ENCODE results near the gene FBXO22.
"Not testable (repeated sequence)": the region's sequence is repeated elsewhere in the genome, so short reads cannot be mapped to it uniquely, and the experiment has no call there.

Gene FBXO22

DNA sequence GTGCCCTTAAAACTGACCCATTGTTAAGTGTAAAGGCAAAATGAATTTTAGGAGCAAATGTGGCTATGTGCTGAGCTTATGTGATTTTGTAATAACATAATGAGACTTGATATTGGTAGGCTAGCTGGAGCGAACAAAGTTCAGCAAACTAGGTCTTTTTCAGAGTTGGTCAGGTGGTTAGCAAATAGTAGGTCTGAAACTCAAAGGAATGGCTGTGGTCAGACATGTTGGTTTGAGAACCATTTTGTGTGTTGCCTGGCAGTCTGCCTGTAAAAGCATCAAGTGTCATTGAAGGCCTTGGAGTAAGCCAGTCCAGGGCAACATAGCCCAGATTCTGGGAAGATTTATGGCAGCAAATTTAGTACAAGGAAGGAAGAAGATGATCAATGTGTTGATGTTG is 16.4 kb downstream of the FBXO22 start:
- DNase-seq (ENCODE audit: low read depth, low spot score): peak; percentile 88

DNA sequence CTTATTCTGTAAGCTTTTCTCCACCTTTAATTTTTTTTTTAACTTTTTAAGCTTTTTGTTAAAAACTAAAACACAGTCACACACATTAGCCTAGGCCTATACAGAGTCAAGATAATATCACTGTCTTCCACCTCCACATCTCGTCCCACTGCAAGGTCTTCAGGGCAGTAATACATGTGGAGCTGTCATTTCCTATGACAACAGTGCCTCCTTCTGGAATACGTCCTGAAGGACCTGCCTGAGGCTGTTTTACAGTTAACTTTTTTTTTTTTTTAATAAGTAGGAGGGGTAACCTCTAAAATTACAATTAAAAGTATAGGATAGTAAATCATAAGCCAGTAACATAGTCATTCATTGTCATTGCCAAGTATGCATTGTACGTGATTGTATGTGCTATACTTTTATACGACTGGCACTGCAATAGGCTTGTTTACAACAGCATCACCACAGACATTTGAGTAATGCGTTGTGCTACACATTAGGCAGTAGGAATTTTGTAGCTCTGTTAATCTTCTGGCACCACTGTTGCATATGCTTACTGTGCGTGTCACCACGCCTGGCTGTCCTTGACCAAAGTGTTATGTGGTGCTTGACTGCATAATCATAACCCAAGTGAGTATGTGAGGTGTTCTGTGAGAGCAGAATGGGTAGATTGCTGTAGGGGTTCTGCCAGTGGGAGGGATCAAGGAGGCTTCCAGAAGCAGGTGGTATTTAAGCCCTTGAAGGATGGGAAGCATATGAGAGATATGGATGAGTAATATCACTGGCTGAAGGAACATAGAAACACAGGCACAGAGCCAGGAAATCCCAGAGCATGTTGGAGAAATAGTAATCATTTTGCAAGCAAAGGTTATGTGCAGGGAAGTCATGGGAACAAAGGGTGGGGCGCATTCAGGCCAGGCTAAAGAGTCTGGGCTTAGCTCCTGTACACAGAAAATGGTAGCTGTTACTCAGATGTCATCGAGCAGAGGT is 18.3 kb downstream of the FBXO22 start:
- DNase-seq (ENCODE audit: low read depth, low spot score): peak; percentile 85

DNA sequence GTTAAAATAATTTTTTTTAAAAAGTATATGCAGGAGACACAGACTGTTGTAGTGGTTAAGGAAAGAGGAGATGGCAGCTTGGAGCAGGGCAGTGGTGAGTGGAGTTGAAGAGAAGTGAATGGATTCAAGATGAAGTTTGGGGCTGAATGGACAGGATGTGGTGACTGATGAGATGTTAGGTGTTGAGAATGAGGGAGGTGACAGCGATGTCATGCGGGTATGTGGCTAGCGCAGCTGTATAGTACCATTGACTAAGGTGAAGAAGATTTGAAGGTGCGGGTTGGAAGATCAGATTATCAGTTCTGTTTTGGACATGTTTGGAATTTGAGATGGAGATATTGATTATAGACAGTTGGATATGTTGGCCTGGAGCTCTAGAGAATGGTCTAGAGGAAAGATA is 20.1 kb downstream of the FBXO22 start:
- no peak for DNase-seq (ENCODE audit: low read depth, low spot score)

DNA sequence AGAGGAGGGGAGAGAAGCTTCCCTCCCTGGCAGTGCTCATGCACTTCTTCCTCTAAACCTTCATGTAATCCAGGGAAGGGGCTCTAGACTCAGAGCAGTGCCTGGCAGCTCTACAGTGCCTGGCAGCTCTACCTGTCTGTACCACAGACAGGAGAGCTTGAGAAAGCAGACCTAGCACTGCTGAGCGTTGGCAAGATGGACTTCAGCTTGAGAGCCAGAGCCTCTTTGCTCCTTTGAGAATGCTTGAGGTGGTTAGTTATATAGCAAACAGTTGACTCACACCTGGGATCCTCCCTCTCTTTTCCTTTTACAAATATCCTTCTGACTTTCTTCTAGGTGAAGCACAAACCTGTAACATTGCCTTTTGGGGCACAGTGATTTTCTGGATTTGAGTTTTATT is 20.9 kb downstream of the FBXO22 start:
- no peak for DNase-seq (ENCODE audit: low read depth, low spot score)

DNA sequence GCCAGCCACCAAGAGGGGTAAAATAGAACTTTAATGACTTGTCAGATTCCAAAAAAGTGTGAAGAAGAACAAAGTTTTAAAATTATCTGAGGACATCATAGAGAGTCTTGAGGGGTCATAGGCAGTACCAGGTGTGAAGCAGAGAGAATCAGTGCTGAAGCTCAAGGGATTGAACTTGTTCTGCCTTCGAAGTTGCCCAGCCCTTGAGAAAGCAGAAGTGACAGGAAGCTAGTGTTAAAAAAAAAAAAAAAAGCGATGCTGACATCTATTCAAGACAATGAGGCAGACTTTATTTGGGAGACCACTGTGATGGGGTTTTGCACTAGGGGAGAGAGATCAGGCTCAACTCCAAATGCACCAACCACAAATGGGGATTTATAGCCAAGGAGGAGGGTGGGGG is 21.8 kb downstream of the FBXO22 start:
- no peak for DNase-seq (ENCODE audit: low read depth, low spot score)

DNA sequence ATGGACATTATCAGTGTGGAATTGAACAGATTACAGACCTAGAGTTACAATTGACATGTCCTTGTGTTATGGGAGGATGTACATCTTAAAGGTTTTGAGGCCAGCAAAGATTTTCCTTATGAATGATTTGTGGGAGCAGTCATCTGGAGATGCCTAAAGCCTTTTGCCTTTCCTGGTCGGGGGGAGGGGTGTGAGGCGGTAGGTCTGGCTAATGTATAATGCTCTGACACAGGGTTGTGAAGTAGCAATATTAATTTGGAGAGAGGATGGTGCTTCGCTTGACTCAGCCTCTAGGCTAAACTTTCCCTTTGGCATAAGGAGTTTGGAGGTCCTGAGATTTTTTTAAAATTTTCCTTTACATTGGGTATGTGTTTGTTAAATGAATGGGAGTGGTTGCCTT is 23.3 kb downstream of the FBXO22 start:
- DNase-seq (ENCODE audit: low read depth, low spot score): no peak

DNA sequence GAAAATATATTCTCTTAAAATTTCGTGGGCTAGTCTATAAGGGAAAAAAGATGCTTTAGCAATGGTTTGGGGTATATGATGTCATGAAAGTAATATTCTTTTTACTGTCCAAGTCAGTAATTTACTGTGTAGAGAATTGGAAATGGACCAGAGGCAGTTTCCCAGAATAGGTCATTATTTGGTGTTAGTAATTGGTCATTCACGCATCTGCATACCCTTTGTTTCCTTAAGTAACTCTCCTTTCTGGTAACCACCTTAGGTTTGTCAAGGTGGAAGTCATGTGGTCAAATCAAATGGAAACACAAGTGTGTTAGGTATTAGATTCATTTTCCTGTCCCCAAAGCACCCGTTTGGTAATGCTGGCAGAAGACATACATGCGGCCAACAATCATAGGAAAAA is 23.9 kb downstream of the FBXO22 start:
- DNase-seq (ENCODE audit: low read depth, low spot score): peak; percentile 67

DNA sequence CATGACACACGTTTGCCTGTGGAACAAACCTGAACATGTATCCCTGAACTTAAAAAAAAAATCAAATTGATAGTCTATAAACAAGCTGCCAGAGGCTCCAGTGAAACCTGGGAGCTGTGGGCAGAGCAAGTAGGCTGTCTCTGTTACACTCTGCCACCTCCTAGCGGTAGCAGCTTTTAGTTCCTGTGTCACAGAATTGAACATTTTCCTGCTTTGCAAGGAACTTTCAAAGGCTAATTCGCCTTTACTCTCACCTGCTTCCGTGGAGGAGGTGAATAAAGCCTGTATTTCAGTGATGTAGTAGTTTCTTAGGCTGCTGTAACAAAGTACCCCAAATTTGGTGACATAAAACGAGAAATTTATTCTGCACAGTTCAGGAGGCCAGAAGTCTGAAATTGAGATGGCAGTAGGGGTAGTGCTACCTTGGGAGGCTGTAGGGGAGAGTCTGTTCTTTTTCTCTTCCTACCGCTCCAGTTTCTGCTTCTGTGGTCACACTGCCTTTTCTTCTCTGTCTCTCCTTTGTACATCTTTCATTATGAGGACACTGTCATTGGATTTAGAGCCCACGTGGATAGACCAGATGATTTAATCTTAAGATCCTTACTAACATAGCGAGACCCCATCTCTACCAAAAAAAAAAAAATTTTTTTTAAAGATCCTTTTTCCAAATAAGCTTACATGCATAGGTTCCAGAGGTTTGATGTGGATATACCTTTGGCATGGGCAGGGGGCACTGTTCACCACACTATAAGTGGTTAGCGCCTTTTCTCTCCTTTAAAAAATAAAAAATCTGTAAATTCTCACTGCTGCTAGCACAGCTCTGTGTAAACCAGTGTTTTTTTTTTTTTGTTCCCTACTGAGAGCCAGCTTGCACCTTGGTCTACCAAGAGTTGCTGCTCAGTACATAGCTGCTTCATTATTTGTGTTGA is 25.3 kb downstream of the FBXO22 start:
- peak; percentile 47 for DNase-seq (ENCODE audit: low read depth, low spot score)

DNA sequence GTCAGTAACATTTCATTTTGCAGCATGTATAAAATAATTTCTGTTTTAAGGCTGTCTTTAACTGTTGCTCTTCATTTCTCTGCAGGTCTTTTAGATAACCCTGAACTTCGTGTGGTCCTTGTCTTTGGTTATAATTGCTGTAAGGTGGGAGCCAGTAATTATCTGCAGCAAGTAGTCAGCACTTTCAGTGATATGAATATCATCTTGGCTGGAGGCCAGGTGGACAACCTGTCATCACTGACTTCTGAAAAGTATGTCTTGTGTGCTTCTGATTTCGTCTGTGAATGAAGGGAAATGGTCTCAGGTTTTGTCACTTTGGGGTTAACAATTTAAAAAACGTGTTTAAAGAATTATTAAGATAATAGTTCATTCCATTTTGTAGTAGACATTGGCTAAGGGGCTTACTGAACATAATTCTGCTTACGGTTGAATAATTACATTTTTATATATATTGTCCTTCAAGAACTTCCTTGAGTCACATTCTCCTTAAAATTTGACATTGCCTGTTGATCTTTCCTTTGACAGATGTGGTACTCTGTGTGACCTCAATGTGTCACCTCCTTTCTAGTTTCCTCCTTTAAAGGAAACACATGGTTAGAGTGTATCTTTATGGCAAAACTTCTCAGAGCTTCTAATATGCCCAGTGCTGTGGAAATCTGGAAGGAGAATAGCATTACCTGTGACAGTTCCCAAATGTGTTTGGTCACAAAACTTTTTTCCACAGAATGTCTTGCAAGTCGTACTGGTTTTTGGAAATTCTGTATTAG is 26.3 kb downstream of the FBXO22 start:
- DNase-seq (ENCODE audit: low read depth, low spot score): no peak

DNA sequence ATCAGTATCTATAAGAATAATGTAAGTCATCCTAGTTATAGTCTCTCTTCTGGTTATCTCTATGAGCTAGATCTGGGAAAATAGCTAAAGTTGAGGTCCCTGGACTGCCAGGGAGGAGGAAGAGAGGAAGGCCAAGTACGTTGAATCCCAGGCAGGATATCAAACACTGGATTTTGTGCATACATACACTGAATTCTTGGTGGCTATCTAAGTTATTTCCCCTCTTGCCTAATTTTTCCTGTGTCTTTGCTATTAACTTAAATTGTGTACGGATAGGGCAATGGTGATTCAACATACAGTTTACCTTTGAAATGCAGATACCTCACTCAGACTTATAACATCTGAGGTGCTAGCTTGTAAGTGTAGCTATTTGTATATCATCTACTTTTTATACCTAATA is 27.2 kb downstream of the FBXO22 start:
- no peak for DNase-seq (ENCODE audit: low read depth, low spot score)

DNA sequence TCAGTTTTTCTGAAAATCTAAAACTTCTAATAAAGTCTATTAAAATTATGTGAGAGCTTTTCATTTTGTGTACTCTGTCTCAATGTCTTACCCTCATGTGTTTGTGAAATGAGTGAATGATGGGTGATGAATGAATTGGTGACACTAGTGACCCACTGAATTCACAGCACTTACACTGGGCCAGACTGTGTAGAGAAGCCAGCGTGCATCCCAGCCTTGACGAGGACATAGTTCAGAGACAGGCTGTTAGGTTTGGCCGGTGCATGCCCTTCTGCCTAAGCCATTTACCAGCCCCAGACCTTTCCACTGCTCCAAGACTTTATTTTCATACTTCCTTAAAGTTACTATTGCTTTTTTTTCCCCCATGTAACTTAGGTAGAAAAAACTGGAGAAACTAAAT is 38.8 kb downstream of the FBXO22 start:
- DNase-seq (ENCODE audit: low read depth, low spot score): no peak

DNA sequence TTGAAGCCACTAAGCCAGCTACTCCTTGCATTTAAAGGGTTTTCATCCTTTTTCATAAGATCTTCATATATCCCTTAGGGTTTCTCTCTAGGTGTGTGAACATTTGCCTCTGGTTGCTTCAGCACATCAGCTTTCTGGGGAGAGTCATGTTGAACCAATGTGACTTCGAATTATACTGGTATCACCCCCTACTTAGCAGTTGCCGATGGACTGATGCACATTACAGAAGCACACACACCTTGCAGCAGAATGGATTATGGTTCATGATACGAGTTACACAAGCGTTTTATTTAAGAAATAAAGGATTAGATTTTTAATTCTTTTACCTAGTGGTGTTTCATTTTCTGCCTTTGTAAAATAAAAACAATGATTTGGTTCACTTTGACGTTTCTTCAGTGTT is 39.6 kb downstream of the FBXO22 start:
- no peak for DNase-seq (ENCODE audit: low read depth, low spot score)

DNA sequence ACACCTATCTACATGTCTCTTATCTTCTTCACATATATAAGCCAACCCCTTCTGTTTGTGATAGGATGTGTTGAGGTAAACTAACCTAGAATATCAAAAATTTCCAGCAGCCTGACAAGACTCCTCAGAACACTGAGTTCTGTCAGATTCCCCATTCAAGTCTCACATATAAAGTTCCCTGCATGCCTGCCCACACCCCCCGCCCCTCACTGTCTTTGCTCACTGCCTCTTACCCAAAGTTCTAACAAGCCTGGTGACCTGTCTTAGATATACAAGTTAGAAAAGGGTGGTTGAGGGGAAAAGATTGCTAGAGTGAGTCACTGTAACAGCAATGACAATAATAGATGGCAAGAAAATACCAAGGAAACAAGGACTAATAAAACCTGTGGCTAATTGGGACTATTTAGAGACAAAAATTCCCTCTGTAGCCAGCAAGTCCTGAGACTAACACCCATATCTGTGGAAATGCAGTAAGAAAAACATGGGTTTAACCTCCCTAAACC is 40.1 kb downstream of the FBXO22 start:
- DNase-seq (ENCODE audit: low read depth, low spot score): peak; percentile 46

DNA sequence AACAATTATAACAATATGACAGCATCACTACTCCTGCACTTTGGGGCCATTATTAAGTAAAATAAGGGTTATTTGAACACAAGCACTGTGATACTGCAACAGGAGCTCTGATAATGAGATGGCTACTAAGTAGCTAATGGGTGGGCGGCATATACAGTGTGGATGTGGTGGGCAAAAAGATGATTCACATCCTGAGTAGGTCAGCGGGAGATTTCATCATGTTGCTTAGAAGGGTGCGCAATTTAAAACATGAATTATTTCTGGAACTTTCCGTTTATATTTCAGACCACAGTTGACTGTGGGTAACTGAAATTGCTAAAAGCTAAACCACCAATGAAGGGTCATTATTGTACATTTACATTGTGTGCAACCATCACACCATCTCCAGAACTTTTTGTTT is 42.3 kb downstream of the FBXO22 start:
- DNase-seq (ENCODE audit: low read depth, low spot score): no peak

DNA sequence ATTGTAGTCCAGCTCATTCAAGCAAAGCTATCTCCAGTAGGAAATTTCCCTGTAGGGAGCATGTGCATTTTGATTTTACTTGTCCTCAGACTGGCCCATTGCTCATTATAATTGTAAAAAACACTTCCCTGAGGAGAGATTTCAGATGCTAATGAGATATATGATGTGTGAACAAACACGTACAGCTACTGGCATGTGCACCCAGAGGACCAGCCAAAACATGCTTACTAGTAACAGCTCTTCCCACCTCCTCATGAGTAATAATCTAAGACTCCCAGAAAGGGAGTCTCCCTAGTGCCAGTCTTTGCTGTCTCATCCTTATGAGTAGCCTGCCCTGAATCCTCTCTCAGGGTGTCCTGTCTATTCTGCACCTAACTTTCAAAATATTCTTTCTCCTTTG is 43.4 kb downstream of the FBXO22 start:
- DNase-seq (ENCODE audit: low read depth, low spot score): peak; percentile 68

DNA sequence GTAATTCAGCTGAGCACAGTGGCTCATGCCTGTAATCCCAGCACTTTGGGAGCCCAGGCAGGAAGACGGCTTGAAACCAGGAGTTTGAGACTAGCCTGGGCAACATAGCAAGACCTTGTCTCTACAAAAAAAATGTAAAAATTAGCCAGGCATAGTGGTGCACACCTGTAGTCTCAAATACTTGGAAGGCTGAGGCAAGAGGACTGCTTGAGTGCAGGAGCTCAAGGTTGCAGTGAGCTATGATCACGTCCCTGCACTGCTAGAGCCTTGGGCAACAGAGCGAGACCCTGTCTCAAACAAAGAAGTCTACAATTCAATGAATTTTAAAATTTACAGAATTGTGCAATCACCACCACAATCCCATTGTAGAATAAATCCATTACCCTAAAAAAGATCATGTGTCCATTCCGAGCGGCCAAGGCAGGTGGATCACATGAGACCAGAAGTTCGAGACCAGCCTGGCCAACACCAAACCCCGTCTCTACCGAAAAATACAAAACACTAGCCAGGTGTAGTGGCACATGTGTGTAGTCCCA is 45.2 kb downstream of the FBXO22 start:
- DNase-seq (ENCODE audit: low read depth, low spot score): no peak

DNA sequence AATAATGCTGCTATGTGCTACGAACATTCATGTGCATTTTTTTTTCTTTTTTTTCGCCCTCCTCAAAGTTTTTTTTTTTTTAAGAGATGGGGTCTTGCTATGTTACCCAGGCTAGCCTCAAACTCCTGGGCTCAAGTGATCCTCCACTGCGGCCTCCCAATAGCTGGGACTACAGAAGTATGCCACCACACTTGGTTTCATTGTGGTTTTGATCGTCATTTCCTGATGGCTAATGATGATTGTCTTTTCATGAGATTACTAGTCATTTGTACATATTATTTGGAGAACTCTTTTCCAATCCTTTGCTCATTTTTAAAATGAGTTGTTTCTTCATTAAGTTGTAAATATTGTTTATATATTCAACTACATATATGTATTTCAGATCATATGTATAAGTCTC is 48.8 kb downstream of the FBXO22 start:
- no peak for DNase-seq (ENCODE audit: low read depth, low spot score)

DNA sequence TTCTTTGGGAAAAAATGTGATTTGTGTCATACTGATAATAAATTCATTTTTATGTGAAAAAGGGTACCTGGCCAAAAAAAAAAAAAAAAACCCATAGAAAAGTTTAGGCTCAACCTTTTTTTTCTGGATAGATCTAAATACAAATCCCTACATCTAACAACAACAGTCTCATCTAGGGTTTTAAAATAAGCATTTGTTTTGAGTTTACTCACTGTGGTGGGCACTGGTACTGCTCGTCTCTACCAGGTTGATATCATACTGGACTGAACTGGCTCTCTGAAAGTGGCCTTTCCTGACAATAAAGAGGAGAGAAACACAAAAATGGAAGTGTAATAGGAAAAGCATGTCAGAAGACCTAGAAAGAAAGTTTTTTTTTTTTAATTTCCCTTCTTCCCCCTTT is 52.0 kb downstream of the FBXO22 start:
- no peak for DNase-seq (ENCODE audit: low read depth, low spot score)

DNA sequence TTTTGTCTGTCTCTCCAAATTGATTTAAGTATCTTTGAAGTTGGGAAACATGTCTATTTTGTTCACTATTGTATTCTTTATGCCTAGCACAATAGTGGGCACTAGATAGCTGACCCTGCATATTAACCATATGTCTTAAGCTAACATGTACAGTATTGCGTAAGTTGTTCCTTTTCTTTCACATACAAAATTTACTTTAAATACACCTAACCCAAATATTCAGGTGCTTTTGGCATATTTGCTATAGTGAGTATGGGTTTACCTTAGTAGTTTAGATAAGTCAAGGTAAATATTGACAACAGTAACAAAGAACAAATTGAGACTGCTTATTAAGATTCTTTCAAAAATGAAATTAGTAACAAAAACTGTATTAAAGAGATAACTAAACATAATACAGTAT is 57.7 kb downstream of the FBXO22 start:
- no peak for DNase-seq (ENCODE audit: low read depth, low spot score)

DNA sequence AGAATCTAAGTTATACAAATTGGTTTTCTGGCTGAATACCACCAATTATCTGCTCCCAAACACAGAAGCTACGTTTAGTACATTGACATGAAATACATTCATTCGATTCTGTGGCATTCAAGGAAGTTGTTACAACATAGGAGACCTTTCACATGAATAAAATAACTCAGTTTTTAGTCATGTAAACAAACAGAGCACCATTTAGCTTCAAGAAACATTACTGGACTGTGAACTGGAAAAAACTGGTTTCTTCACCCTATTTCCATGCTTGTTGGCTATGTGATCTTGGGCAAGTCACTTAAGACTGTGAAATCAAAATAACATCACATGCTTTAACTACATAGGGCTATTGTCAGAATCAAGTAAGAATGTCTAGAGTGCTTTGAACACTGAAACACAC is 62.4 kb downstream of the FBXO22 start:
- no peak for DNase-seq (ENCODE audit: low read depth, low spot score)

DNA sequence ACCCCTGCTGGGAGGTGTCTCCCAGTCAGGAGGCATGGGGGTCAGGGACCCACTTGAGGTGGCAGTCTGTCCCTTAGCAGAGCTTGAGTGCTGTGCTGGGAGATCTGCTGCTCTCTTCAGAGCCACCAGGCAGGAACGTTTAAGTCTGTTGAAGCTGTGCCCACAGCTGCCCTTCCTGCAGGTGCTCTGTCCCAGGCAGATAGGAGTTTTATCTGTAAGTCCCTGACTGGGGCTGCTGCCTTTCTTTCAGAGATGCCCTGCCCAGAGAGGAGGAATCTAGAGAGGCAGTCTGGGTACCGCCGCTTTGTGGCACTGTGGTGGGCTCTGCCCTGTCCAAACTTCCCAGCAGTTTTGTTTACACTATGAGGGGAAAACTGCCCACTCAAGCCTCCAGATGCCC is 73.1 kb downstream of the FBXO22 start:
- DNase-seq (ENCODE audit: low read depth, low spot score): not testable (repeated sequence)
